GM21423 (cell line): ENCODE results near the gene STAB2.
A peak's percentile ranks its signal among the peaks of the same experiment; 100 is the strongest.

Source experiments
- ATAC-seq: cut with Tn5 transposase; IDR thresholded peaks from one replicate; pipeline ENCODE4 v1.9.1; 2021; ENCODE audit warnings: mild to moderate bottlenecking, moderate library complexity; ENCODE audit not compliant: unreplicated experiment

The STAB2 gene

GRCh38 chr12:103586791-103587370 is at the start of gene STAB2:
TSS of gene STAB2 (plus strand) at chr12:103587273. CDS start at chr12:103587477, 204 bp downstream.
- ATAC-seq, result no peak

GRCh38 chr12:103538397-103538796 is 48.7 kb upstream of the STAB2 start:
- no peak for ATAC-seq

GRCh38 chr12:103540319-103540718 is 46.8 kb upstream of the STAB2 start:
- ATAC-seq, result no peak

- no peak for ATAC-seq
These were observed 45.0 kb upstream of the STAB2 start for GRCh38 chr12:103542078-103542477.

GRCh38 chr12:103546959-103547358 is 40.1 kb upstream of the STAB2 start:
- no peak for ATAC-seq

- no peak for ATAC-seq
These were observed 39.7 kb upstream of the STAB2 start for GRCh38 chr12:103547376-103547775.

- ATAC-seq, result no peak
These were observed 39.1 kb upstream of the STAB2 start for GRCh38 chr12:103547929-103548328.

GRCh38 chr12:103548622-103549601 is 38.2 kb upstream of the STAB2 start:
- ATAC-seq, result peak; percentile 71

- ATAC-seq, result no peak
These were observed 30.0 kb upstream of the STAB2 start for GRCh38 chr12:103556890-103557627.

GRCh38 chr12:103557628-103558010 is 29.5 kb upstream of the STAB2 start:
- ATAC-seq, result no peak

GRCh38 chr12:103558879-103559278 is 28.2 kb upstream of the STAB2 start:
- ATAC-seq, result no peak

- no peak for ATAC-seq
These were observed 26.4 kb upstream of the STAB2 start for GRCh38 chr12:103560604-103561101.

GRCh38 chr12:103561174-103561573 is 25.9 kb upstream of the STAB2 start:
- ATAC-seq, result no peak

GRCh38 chr12:103566398-103566797 is 20.7 kb upstream of the STAB2 start:
- no peak for ATAC-seq

- no peak for ATAC-seq
These were observed 17.8 kb upstream of the STAB2 start for GRCh38 chr12:103569278-103569677.

GRCh38 chr12:103571286-103571685 is 15.8 kb upstream of the STAB2 start:
- ATAC-seq, result no peak

- ATAC-seq, result no peak
These were observed 14.6 kb upstream of the STAB2 start for GRCh38 chr12:103572312-103573045.

GRCh38 chr12:103573185-103573584 is 13.9 kb upstream of the STAB2 start:
- no peak for ATAC-seq

- ATAC-seq, result no peak
These were observed 8.1 kb upstream of the STAB2 start for GRCh38 chr12:103578926-103579325.

GRCh38 chr12:103580026-103580425 is 7.0 kb upstream of the STAB2 start:
- ATAC-seq, result no peak

GRCh38 chr12:103583008-103583407 is 4.1 kb upstream of the STAB2 start:
- no peak for ATAC-seq
